Neutrophil (primary cell): Measurements from ENCODE around the gene DNAJC15.
"Not testable (repeated sequence)": the region's sequence is repeated elsewhere in the genome, so short reads cannot be mapped to it uniquely, and the experiment has no call there.

Experiments used
- H3K27ac ChIP-seq: fragments of 200-600 bp; sonication (generic); 2 replicates; pipeline ENCODE4 v1.5.1; 2016; ENCODE audit warnings: mild to moderate bottlenecking, moderate library complexity
- H3K27me3 ChIP-seq: fragments of 200-600 bp; sonication (generic); 2 replicates; pipeline ENCODE4 v1.6.0; 2016; ENCODE audit warnings: mild to moderate bottlenecking
- H3K36me3 ChIP-seq: fragments of 200-600 bp; sonication (generic); 2 replicates; pipeline ENCODE4 v1.5.1; 2017
- H3K4me1 ChIP-seq, 2 experiments: fragments of 200-600 bp in 1 of 2; sonication (generic) in 1 of 2; 1 replicate in 1 of 2; 2 replicates in 1 of 2; pipeline versions ENCODE4 v1.5.1 to v1.6.1; 2013 to 2016; ENCODE audit warnings: low read depth in 1 of 2, low read length in 1 of 2, mild to moderate bottlenecking in 1 of 2, moderate library complexity in 1 of 2; ENCODE audit not compliant: control insufficient read depth in 1 of 2, insufficient read depth in 1 of 2
- H3K4me3 ChIP-seq, 2 experiments: fragments of 200-600 bp in 1 of 2; sonication (generic) in 1 of 2; 1 replicate in 1 of 2; 2 replicates in 1 of 2; pipeline ENCODE4 v1.5.1; 2013 to 2016; ENCODE audit warnings: low read depth in 1 of 2, low read length in 1 of 2, mild to moderate bottlenecking in 1 of 2, moderate library complexity in 1 of 2
- H3K9me3 ChIP-seq: fragments of 200-600 bp; sonication (generic); 2 replicates; pipeline ENCODE4 v1.5.1; 2016
- TF ChIP-seq, protein P1 (sequence below): fragments of 200-600 bp; sonication (generic); IDR thresholded peaks from 2 replicates; pipeline ENCODE4 v1.5.1; 2016; ENCODE audit warnings: antibody characterized with exemption

Gene DNAJC15

DNA sequence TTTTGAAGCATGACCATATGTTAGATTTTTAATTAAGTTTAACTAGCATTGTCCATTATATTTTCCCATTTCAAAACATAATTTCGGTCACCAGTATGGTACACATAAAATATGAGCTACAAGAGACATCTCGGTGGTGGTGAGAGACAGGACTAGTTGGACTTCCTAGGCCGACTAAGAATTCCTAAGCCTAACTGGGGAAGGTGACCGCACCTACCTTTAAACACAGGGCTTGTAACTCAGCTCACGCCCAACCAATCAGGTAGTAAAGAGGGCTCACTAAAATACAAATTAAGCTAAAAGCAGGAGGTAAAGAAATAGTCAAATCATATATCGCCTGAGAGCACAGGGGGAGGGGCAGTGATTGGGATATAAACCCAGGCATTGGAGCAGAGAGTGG lies 22.9 kb downstream of the DNAJC15 start:
- Histone ChIP-seq H3K4me3 (no peak overlapping the region), H3K27me3 (no peaks in the 10 kb centered on the region), H3K27ac (no peak overlapping the region), H3K36me3 (no peaks in the 10 kb centered on the region), H3K9me3 (no peaks in the 10 kb centered on the region), H3K4me1 (no peaks in the 10 kb centered on the region)
- TF ChIP-seq, protein P1, sequence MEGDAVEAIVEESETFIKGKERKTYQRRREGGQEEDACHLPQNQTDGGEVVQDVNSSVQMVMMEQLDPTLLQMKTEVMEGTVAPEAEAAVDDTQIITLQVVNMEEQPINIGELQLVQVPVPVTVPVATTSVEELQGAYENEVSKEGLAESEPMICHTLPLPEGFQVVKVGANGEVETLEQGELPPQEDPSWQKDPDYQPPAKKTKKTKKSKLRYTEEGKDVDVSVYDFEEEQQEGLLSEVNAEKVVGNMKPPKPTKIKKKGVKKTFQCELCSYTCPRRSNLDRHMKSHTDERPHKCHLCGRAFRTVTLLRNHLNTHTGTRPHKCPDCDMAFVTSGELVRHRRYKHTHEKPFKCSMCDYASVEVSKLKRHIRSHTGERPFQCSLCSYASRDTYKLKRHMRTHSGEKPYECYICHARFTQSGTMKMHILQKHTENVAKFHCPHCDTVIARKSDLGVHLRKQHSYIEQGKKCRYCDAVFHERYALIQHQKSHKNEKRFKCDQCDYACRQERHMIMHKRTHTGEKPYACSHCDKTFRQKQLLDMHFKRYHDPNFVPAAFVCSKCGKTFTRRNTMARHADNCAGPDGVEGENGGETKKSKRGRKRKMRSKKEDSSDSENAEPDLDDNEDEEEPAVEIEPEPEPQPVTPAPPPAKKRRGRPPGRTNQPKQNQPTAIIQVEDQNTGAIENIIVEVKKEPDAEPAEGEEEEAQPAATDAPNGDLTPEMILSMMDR, result no peak

DNA sequence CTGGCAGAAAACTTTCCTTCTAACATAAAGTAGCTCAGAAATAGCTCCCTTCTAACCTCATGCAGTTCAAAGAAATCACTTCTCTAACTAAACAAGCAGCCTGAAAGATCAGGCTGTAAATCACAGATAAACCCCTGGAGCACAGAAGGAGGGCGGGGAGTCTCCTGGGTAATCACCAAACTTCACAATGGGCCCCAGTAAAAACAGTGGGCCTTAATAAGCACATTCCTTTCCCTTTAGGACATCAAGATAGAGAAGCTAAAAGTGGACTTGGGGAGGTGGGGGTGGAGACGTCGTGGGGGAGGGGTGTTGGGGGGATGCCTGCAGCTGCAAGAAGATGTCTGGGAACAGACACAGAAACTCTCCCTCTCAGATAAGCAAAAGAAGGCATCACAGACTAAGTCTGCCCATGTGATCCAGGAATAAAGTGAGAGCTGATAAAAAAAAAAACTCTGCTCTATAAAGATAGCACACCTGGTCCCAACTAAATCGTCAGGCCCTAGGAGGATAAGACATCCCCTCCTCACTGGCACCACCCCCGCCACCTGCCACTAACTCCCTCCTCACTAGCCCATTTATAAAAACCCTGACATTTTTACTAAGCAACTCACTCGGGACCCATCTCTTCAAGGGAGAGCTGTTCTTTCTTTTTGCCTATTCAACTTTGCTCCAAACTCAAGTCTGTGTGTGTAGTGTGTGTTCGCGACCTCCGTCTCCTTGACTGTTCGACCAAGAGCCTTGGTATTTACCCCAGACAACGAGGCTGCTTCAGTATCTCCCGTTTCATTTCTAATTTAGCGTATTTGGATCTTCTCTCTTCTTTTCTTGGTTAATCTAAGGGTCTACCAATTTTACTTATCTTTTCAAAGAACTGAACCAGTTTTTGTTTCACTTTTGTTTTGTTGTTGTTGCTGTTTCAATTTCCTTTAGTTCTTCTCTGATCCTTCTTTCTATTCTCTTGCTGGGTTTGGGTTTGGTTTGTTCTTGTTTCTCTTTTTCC lies 31.7 kb downstream of the DNAJC15 start:
- H3K9me3 ChIP-seq, result no peaks in the 10 kb centered on the region
- H3K4me3 ChIP-seq, result peak overlapping the region; percentile 41 to 57
- TF ChIP-seq, protein P1, result no peak
- H3K27ac ChIP-seq, result peak overlapping the region; percentile 44
- H3K4me1 ChIP-seq, result peaks cover 0 to 3% of the 10 kb centered on the region in 2 experiments
- H3K36me3 ChIP-seq, result no peaks in the 10 kb centered on the region
- H3K27me3 ChIP-seq, result no peaks in the 10 kb centered on the region

DNA sequence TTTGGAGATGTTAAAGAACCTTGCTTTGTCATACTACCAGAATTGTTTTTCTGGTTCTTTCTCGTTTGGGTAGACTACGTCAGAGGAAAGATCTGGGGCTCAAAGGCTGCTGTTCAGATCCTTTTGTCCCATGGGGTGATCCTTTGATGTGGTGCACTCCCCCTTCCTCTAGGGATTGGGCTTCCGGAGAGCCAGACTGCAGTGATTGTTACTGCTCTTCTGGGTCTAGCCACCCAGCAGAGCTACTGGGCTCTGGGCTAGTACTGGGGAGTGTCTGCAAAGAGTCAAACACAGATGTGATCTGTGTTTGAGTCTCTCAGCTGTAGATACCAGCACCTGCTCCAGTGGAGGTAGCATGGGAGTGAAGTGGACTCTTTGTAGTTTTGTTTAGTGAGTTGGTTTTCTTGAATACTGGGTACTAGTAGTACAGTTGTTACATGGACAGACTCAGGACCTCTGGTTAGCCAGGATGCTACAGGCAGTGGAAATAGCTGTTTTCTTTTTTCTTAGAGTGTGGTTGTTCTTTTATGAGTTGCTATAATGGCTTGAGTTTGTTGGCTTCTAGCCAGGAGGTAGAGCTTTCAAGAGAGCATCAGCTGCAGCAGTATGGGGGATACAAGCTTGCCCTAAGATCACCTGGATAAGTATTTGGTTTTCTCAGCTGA lies 34.4 kb downstream of the DNAJC15 start:
- TF ChIP-seq, protein P1, result no peak
- Histone ChIP-seq H3K36me3 (no peaks in the 10 kb centered on the region), H3K4me3 (no peak overlapping the region), H3K27me3 (no peaks in the 10 kb centered on the region), H3K9me3 (no peaks in the 10 kb centered on the region), H3K4me1 (peaks cover 0 to 3% of the 10 kb centered on the region in 2 experiments), H3K27ac (no peak overlapping the region)

DNA sequence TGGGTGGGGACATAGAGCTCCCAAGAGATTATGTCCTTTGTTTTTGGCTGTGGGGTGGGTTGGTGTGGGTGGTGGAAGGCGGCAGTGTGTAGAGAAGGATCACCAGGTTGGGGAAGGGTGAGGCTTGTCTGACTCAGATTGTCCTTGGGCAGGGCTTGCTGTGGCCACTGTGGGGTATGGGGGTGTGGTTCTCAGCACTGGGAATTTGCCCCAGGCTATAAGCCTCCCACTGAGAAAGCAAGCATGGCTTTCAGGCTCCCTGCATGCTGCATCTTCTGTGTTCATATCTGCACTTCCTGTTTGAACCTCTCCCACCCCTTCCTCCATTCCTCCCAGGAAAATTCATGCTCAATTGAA lies 34.9 kb downstream of the DNAJC15 start:
- Histone ChIP-seq H3K4me3 (no peak overlapping the region), H3K9me3 (no peaks in the 10 kb centered on the region), H3K36me3 (no peaks in the 10 kb centered on the region), H3K27ac (no peak overlapping the region), H3K27me3 (no peaks in the 10 kb centered on the region), H3K4me1 (peaks cover 0 to 3% of the 10 kb centered on the region in 2 experiments)
- TF ChIP-seq, protein P1, result no peak

DNA sequence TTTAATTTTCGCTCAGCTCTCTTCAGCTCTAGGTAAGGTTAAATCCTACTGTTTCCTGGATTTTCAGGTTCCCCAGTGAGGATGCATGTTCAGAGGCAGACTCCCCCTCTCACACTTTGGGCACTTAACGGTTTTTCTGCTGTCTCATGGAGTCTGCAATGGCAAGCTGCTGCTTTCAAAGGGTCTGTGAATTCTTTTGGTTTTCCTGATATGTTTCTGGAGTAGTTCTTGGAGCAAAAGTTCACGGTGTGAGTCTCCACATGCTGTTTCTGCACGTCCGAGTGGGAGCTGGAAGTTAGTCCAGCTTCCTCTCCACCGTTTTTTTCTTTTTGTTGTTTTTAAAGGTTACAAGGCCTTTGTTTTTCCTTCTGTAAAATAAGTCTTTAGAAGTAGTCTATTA lies 35.4 kb downstream of the DNAJC15 start:
- Histone ChIP-seq H3K4me3 (no peak overlapping the region), H3K27me3 (no peaks in the 10 kb centered on the region), H3K9me3 (no peaks in the 10 kb centered on the region), H3K36me3 (no peaks in the 10 kb centered on the region), H3K4me1 (peaks cover 0 to 3% of the 10 kb centered on the region in 2 experiments), H3K27ac (no peak overlapping the region)
- TF ChIP-seq, protein P1, result no peak

DNA sequence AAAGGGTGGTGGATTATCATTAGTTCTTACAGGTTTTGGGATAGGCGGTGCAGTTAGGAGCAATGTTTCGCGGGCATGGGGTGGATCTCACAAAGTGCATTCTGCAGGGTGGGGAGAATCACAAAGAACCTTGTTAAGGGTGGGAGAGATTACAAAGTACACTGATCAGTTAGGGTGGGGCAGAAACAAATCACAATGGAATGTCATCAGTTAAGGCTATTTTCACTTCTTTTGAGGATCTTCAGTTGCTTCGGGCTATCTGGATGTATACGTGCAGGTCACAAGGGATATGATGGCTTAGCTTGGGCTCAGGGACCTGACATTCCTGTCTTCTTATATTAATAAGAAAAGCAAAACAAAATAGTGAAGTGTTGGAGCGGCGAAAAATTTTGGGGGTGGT lies 36.4 kb downstream of the DNAJC15 start:
- H3K27ac ChIP-seq, H3K36me3 ChIP-seq, H3K4me3 ChIP-seq, H3K4me1 ChIP-seq, H3K27me3 ChIP-seq, H3K9me3 ChIP-seq: not testable (repeated sequence)

DNA sequence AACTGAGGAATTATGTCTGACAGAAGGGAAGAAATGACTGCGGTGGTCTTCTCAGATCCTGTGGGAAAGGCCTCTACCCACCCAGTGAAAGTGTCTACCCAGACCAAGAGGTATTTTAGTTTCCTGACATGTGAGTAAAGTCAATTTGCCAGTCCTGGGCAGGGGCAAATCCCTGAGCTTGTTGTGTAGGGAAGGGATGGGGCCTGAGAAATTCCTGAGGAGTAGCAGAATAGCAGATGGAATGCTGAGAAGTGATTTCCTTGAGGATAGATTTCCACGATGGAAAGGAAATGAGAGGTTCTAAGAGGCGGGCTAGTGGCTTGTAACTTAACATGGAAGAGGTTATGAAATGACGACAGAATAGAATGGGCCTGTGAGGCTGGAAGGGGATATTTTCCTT lies 37.4 kb downstream of the DNAJC15 start:
- H3K27ac ChIP-seq, H3K4me3 ChIP-seq, H3K4me1 ChIP-seq, H3K9me3 ChIP-seq, H3K27me3 ChIP-seq, H3K36me3 ChIP-seq: not testable (repeated sequence)
